NCI-H1694 treated with DMSO at 0.1 percent for 48 hours (cell line): ENCODE results near the gene SF3B5.
A peak's percentile ranks its signal among the peaks of the same experiment; 100 is the strongest.
"Not testable (repeated sequence)": the region's sequence is repeated elsewhere in the genome, so short reads cannot be mapped to it uniquely, and the experiment has no call there.

Experiments
- DNase-seq: peaks from one replicate; lab custom pipeline; 2025; lab: John Stamatoyannopoulos, UW

The SF3B5 gene

GRCh38 chr6:144095134-144096002 is at the start of gene SF3B5:
SF3B5 (minus strand) TSS chr6:144095573; CDS start chr6:144095497, 76 bp downstream.
- DNase-seq = peak; percentile 96

- no peak for DNase-seq
These were observed 49.6 kb upstream of the SF3B5 start for GRCh38 chr6:144144996-144145395.

GRCh38 chr6:144143878-144144277 is 48.5 kb upstream of the SF3B5 start:
- no peak for DNase-seq

- DNase-seq = no peak
These were observed 47.7 kb upstream of the SF3B5 start for GRCh38 chr6:144143106-144143505.

DNA sequence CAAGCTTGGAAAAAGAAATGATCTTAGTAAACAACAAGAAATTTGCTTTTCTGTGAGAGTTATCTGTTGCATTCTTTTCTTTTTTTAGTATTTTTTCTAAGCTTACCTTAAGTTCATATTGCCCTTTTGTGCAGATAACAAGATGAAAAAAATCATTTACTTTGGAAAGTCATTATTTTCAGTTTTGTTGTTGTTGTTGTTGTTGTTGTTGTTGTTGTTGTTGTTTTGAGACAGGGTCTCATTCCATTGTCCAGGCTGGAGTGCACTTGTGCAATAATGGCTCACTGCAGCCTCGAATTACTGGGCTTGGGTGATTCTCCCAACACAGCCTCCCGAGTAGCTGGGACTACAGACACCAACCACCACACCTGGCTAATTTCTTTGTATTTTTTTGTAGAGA is 46.1 kb upstream of the SF3B5 start:
- DNase-seq = no peak

DNA sequence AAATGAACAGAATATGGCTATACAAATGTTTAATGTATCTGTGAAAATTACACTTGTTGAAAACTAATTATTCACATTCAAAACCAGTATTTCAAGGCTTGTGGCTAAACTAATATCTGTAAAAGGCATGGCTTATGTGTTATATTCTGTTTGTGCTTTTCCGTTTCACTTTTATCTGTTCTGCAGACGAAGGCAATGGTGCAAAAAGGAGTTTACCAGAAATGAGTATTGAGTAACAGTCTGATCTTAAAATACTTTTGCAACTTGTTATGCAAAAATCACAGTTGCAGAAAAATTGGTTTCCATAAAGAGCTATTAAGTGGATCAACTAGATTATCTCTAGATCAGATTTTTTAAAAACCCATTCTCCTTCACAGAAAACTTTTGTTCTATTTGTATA is 45.5 kb upstream of the SF3B5 start:
- DNase-seq = no peak

- DNase-seq = no peak
These were observed 44.4 kb upstream of the SF3B5 start for GRCh38 chr6:144139817-144140216.

- DNase-seq = no peak
These were observed 43.2 kb upstream of the SF3B5 start for GRCh38 chr6:144138542-144138941.

- DNase-seq = no peak
These were observed 39.4 kb upstream of the SF3B5 start for GRCh38 chr6:144134737-144135136.

DNA sequence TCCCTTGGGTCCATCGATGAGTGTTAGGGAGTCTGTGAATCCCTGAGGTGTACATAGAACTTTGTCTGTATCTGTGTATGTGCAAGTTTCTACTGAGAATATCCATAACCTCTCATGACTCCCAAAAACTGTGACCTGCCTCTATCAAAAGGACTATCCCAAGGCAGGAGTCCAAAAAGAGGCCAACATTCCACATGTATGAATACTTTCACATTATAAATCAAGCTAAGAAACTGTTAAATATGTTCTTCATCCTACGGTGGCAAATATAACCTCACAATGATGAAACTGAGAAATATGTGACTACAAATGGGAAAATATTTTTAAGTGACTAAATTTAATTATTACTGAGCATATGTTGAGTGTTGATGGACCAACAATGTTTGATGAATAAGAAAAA is 38.8 kb upstream of the SF3B5 start:
- DNase-seq = no peak

DNA sequence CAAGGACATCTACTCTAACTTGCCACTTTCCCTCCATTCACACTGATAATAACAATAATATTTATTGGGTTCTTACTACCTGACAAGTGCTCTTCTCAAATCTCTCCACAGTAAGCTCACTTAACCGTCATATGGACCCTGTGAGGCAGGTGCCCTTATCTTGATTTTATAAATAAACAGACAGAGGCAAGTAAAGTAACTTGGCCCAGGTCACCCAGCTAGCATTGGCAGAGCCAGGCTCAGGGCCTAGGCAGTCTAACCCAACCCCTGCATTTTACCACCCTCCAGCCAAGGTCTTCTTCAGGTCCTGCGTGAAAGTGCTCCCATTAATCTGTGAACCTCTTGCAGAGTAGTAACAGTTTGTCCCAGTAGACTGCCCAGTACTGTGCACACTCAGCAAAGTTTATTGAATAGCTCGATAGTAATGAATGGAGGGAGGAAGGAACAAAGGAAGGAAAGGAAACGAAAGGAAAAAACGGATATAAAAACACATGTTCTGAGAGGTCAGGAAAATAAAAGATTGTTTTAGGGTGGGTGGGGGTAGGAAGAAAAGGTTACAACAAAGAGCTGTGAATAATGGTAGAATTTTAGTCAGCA is 38.0 kb upstream of the SF3B5 start:
- no peak for DNase-seq

DNA sequence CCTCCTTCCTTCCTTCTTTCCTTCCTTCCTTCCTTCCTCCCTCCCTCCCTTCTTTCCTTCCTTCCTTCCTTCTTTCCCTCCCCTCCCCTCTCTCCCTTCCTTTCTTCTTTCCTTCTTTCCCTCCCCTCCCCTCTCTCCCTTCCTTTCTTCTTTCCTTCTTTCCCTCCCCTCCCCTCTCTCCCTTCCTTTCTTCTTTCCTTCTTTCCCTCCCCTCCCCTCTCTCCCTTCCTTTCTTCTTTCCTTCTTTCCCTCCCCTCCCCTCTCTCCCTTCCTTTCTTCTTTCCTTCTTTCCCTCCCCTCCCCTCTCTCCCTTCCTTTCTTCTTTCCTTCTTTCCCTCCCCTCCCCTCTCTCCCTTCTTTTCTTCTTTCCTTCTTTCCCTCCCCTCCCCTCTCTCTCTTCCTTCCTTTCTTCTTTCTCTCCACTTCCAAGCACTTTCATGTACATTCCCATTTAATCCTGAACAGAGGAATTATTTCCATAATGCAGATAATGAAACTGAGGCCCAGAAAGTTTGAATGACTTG is 36.9 kb upstream of the SF3B5 start:
- DNase-seq = not testable (repeated sequence)

DNA sequence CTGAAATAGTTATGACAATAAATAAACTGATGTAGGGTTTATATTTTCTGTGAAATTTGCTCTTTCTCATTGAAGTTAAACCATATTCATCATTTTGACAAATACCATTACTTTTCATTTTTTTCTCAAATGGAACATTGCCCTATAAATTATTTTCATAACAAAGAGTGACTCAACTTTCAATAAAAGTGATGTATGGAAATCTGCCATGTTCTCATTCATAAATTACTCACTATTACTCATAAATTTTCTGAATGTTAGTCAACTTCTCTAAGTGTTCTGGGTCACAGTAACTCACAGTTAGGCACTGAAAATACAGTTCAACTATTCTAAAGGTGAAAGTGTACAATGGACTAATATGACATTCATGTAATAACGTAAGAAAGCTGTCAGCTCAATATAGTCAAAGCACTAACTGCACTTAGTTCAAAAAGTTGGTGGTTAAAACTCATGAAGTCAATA is 35.9 kb upstream of the SF3B5 start:
- no peak for DNase-seq

DNA sequence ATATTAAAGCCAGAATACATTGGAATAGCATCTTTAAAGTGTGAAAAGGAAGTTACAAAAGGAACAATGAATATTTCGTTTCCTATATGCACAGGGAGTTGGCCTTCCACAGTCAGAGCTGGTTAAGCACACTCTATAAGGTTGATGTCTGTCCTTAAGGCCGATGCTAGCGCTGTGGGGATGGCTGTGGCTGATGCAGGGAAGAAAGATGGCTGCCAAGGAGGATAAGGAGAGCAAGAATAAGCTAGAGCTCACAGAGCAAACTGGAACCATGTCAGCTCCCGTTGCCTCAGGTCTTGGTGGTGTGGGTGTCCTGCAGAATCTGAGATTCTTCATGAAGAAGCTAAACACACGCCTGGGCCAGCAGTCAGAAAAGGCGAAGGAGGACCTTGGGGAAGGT is 34.1 kb upstream of the SF3B5 start:
- DNase-seq = no peak

DNA sequence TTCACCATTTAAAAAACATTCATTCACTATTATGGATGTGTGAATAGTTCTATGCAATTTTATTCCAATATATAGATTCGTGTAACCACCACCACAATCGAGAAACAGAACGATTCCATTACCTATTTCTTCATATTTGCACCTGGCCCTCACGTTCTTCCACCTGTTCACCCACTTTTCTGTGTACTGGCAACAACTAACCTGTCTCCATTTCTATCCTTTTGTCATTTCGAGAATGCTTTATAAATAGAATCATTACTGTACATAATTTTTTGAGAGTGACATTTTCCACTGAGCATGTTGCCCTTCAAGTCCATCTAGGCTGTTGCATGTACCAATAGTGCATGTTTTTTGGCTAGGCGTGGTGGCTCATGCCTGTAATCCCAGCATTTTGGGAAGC is 31.7 kb upstream of the SF3B5 start:
- DNase-seq = no peak

DNA sequence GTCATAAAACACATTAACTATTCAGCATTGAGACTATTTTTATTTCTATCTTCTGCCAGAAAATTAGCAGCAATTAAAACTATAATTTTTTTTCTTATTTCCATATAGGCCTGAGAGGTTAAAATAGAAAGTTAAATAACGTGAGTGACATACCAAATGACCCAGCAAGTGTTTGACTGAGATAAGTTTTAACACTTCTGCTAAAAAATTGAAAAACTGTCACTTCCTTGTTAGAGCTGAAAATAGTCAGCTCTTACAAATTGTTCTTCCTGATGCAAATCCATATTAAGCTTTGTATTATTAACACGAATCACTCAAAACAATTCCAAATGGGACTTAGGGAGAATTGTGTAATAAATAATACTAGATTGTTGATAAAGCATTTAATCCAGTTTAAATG is 28.5 kb upstream of the SF3B5 start:
- DNase-seq = no peak

DNA sequence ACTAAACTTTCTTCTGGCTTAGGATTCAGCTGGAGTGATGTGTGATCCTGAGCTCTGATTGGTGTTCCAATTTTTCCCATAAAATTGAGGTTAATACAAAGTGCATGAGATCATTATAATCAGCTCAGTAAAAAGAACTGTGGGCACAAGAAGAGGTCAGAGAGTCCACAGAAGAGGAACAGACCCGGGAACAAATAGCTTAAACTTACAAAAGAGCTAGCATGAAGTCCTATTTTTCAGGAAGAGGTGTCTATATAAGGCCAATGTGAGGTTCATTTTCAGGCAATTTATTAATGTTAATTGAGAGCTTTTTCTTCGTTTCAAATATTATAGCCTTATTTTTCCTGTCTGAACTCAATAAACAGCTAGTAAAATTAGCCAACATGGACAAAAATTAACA is 28.0 kb upstream of the SF3B5 start:
- DNase-seq = no peak

DNA sequence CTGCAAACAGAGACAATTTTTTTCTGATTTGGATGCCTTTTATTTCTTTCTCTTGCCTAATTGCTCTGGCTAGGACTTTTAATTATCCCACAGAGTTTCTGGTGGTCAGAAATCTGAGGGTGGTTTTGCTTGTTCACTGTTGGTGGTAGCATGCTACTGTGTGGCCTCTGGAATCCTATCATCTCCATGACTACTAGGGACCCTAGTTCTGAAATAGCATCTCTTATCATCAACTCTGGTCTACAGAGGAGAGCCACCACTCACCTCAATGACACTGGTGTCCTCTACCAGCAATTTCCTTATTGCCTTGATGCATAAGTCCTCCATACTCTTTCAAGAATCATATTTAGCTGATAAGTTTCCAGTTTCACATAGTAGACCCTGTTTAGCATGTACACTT is 27.5 kb upstream of the SF3B5 start:
- no peak for DNase-seq

DNA sequence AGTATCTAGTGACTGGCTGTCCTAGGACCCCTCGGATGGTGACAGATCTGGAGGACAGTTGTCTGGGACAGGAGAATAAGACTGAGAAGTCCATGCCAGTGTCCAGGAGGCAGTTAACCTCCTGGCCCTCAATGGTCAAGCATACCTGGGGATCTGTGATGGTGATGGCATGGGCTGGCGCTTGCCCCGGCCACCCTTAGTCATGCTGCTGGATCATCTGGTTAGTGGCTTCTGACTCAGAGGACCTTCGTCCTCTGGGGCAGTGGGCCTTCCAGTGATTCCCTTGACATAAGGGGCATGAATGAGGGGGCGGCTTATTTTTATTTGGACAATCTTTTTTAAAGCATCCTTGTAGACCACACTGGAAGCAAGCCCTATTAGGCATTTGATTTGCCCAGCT is 24.0 kb upstream of the SF3B5 start:
- no peak for DNase-seq

DNA sequence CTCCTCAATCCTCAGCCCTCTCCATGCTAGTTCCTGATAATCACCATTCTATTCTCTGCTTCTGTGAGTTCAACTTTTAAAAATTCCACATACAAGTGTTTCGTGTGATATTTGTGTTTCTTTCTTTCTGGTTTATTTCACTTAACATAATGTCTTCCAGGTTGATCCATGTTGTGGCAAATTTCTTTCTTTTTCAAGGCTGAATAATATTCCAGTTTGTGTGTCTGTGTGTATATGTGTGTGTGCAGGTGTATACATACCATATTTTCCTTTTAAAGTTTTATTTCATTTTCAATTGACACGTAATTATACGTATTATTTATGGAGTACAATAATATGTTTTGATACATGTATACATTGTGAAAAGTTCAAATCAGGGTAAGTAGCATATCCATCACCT is 19.8 kb upstream of the SF3B5 start:
- no peak for DNase-seq

GRCh38 chr6:144113366-144113765 is 18.0 kb upstream of the SF3B5 start:
- no peak for DNase-seq

DNA sequence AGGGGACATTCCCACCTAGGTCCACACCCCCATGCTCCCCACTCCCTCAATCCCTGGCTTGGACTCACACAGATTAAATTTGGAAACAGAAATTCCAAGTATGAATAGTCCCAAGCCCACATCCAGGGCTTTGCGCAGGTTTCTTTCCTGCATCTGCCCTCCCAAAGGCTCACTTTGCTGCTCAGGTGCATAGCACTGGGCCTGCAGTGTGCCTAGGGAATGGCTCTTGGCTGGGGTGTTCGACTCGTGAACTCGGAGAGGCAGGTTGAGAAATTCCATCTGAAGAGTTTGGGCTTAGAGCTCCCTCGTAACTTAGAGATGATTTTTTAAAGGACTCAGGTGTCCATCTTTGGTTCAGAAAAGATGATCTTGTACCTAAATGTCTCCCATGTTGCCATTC is 14.8 kb upstream of the SF3B5 start:
- DNase-seq = no peak

- no peak for DNase-seq
These were observed 10.8 kb upstream of the SF3B5 start for GRCh38 chr6:144106206-144106605.
